Middle frontal gyrus (tissue), 1 donor: ENCODE results near the gene SAMD4A.

ENCODE experiments used
- DNase-seq: peaks from one replicate; pipeline ENCODE4 v3.0.0-alpha.2; 2015; ENCODE audit warnings: low spot score; ENCODE audit errors: extremely low spot score

SAMD4A gene

GRCh38 chr14:54629635-54630360, 62.9 kb downstream of the SAMD4A start:
- DNase-seq: no peak

GRCh38 chr14:54631016-54631415, 64.1 kb downstream of the SAMD4A start:
- DNase-seq: no peak

GRCh38 chr14:54632452-54632851, 65.5 kb downstream of the SAMD4A start:
- no peak for DNase-seq

- DNase-seq: no peak
Observed at GRCh38 chr14:54633076-54633475, 66.1 kb downstream of the SAMD4A start.

- no peak for DNase-seq
Observed at GRCh38 chr14:54637270-54638134, 70.6 kb downstream of the SAMD4A start.

- DNase-seq: no peak
Observed at GRCh38 chr14:54638135-54638446, 71.2 kb downstream of the SAMD4A start.

- no peak for DNase-seq
Observed at GRCh38 chr14:54639611-54640010, 72.7 kb downstream of the SAMD4A start.

GRCh38 chr14:54640506-54640905, 73.6 kb downstream of the SAMD4A start:
- DNase-seq: no peak

- no peak for DNase-seq
Observed at GRCh38 chr14:54642121-54642520, 75.2 kb downstream of the SAMD4A start.

- DNase-seq: no peak
Observed at GRCh38 chr14:54642801-54643695, 76.1 kb downstream of the SAMD4A start.

- no peak for DNase-seq
Observed at GRCh38 chr14:54643696-54644176, 76.8 kb downstream of the SAMD4A start.

GRCh38 chr14:54645639-54646038, 78.7 kb downstream of the SAMD4A start:
- DNase-seq: no peak

- no peak for DNase-seq
Observed at GRCh38 chr14:54646626-54647025, 79.7 kb downstream of the SAMD4A start.

- DNase-seq: no peak
Observed at GRCh38 chr14:54647378-54647777, 80.5 kb downstream of the SAMD4A start.

GRCh38 chr14:54649056-54649455, 82.1 kb downstream of the SAMD4A start:
- DNase-seq: no peak

GRCh38 chr14:54650331-54650958, 83.5 kb downstream of the SAMD4A start:
- DNase-seq: no peak

- DNase-seq: no peak
Observed at GRCh38 chr14:54650959-54651351, 84.0 kb downstream of the SAMD4A start.

- DNase-seq: no peak
Observed at GRCh38 chr14:54651649-54652048, 84.7 kb downstream of the SAMD4A start.

- no peak for DNase-seq
Observed at GRCh38 chr14:54652188-54652587, 85.3 kb downstream of the SAMD4A start.

- DNase-seq: no peak
Observed at GRCh38 chr14:54652605-54653052, 85.7 kb downstream of the SAMD4A start.
